Naive thymus-derived CD8-positive, alpha-beta T cell (primary cell): ENCODE results near the gene MACROD2. TPM values are rescaled to one million over a fixed set of nuclear protein-coding genes. Genes with fewer than 3 reads are reported as not detected.

ENCODE experiments used
- ATAC-seq, 2 donors: fragments of 150-1000 bp; cut with Tn5 transposase in 1 of 2; sonication (Bioruptor Pico), chemical (Tn5 transposase) in 1 of 2; 1 replicate in 1 of 2; 2 replicates in 1 of 2; pipeline ENCODE4 v1.10.0; 2021; ENCODE audit warnings: mild to moderate bottlenecking in 2 of 2, moderate library complexity in 2 of 2
- POLR2A ChIA-PET: fragments of 350-600 bp; sonication (Branson Sonifier 250); formaldehyde crosslinking; loops from one replicate; lab custom pipeline; 2021; ENCODE audit warnings: antibody characterized with exemption; lab: Charles Lee
- DNase-seq, 10 donors: peaks; one replicate each; pipeline versions ENCODE4 v3.0.0 to v3.0.0-alpha.2; 2020 to 2022
- H3K27ac Mint-ChIP-seq, 10 donors: one replicate each; pipeline ENCODE4 v1.8.0; 2020 to 2022; ENCODE audit warnings: mild to moderate bottlenecking in 10 of 10, mixed read lengths in 10 of 10, moderate library complexity in 4 of 10, inconsistent platforms in 1 of 10
- H3K27me3 Mint-ChIP-seq, 5 donors: one replicate each; pipeline ENCODE4 v1.8.0; 2021 to 2022; ENCODE audit warnings: mixed read lengths in 5 of 5
- H3K36me3 Mint-ChIP-seq, 3 donors: one replicate each; pipeline ENCODE4 v1.8.0; 2020 to 2022; ENCODE audit warnings: mixed read lengths in 3 of 3, mild to moderate bottlenecking in 2 of 3, inconsistent platforms in 1 of 3
- H3K4me1 Mint-ChIP-seq, 4 donors: one replicate each; pipeline ENCODE4 v1.8.0; 2021 to 2022; ENCODE audit warnings: mixed read lengths in 4 of 4
- H3K4me3 Mint-ChIP-seq, 10 donors: one replicate each; pipeline ENCODE4 v1.8.0; 2020 to 2022; ENCODE audit warnings: mild to moderate bottlenecking in 10 of 10, mixed read lengths in 10 of 10, moderate library complexity in 6 of 10, inconsistent platforms in 1 of 10
- H3K9me3 Mint-ChIP-seq, 9 donors: one replicate each; pipeline ENCODE4 v1.8.0; 2020 to 2022; ENCODE audit warnings: mixed read lengths in 9 of 9, mild to moderate bottlenecking in 3 of 9, inconsistent platforms in 1 of 9, moderate library complexity in 1 of 9
- polyA plus RNA-seq, 3 donors: library from polyadenylated mRNA; unstranded; fragments of 300-500 nt; fragmentation: Illumina TruSeq; gene quantifications; one replicate each; pipeline ENCODE4 v1.2.3, GENCODE V29; 2021
- total RNA-seq, 8 experiments: library from RNA in 2 of 8; stranded (reverse) in 2 of 8; gene quantifications; one replicate each; pipeline ENCODE4 v1.2.3 and lab custom pipeline; 2021 to 2026

Gene MACROD2
- total and polyA plus RNA-seq, 5 experiments from 2014 or later, result 0.18 to 1.1 (median 0.60) TPM; not detected in 2

DNA sequence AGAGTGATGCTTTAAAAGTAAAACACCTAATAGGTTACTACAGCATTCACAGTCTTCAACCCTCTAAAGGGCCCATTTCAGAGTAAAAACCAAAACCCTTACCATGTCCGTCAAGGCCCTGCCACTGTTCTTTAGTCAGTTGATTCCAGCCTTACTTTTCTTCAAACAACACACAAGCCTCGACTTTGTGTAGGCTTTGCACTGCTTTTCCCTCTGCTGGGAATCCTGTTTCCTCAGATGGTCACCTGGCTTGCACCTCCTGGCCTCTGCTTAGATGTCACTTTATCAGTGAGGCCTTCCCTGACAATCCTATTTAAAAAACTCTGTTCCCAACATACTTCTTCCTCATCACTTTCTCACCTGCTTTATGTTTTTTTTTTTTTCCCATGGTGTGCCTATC lies 419.2 kb downstream of the MACROD2 start:
- H3K27ac Mint-ChIP-seq, result no peak overlapping the region
- DNase-seq, result no peak
- POLR2A ChIA-PET, result no interaction called here

DNA sequence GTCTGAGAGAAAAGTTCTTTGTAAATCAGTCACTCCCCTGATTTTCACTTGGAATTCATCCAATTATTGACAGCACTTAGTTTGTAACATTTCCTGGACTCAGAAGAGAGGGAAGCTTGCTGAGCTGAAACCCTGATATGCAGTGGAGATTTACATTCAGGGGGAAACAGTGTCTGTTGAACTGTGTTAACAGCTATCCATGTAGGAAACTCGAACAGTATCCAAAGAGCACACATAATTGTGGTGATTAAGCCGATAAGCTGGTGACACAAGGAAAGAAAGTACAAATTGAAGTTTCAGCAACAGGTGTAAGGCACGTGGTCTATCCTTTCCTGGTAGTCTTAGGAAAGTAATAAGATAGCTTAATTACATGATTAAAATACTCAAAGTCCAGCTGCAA lies 420.2 kb downstream of the MACROD2 start:
- H3K9me3 Mint-ChIP-seq, result peaks cover 0 to 12% (median 4%) of the 10 kb centered on the region in 9 donors
- no peaks in the 10 kb centered on the region for H3K27me3 Mint-ChIP-seq
- POLR2A ChIA-PET, result no interaction called here
- ATAC-seq, result no peak
- H3K36me3 Mint-ChIP-seq, result peaks cover 0 to 5% (median 0%) of the 10 kb centered on the region in 3 donors
- DNase-seq, result no peak
- no peaks in the 10 kb centered on the region for H3K4me1 Mint-ChIP-seq
- no peak overlapping the region for H3K4me3 Mint-ChIP-seq
- H3K27ac Mint-ChIP-seq, result no peak overlapping the region

More for the DNA sequence above, 419.2 kb downstream of the MACROD2 start:
- H3K4me1 Mint-ChIP-seq, result no peaks in the 10 kb centered on the region
- no peak overlapping the region for H3K4me3 Mint-ChIP-seq
- no peak for ATAC-seq
- H3K9me3 Mint-ChIP-seq, result peaks cover 0 to 12% (median 4%) of the 10 kb centered on the region in 9 donors
- H3K27me3 Mint-ChIP-seq, result no peaks in the 10 kb centered on the region
- peaks cover 0 to 5% (median 0%) of the 10 kb centered on the region in 3 donors for H3K36me3 Mint-ChIP-seq

DNA sequence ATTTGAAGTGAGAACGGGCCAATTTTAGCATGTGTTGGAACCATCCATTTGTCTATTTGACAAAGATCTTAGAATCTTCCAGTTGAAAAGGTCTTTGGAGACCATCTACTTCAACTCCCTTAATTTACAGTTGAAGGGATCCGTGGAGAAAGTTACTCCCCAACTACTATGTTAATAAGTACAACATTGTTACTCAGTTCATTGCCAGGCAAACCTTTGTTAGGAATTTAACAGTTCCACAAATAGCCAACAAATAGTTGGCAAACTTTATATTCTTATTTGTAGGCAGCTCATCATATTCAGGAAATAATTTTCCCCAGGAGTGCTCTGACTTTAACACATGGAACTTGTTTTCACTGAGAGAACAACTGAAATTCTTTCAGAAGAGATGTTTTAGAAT lies 423.1 kb downstream of the MACROD2 start:
- no peaks in the 10 kb centered on the region for H3K27me3 Mint-ChIP-seq
- H3K9me3 Mint-ChIP-seq, result peaks cover 0 to 12% (median 2%) of the 10 kb centered on the region in 9 donors
- no peaks in the 10 kb centered on the region for H3K4me1 Mint-ChIP-seq
- no peaks in the 10 kb centered on the region for H3K36me3 Mint-ChIP-seq
- POLR2A ChIA-PET, result no interaction called here
- DNase-seq (no peak), ATAC-seq (no peak)
- H3K4me3 Mint-ChIP-seq, result no peak overlapping the region
- no peak overlapping the region for H3K27ac Mint-ChIP-seq

DNA sequence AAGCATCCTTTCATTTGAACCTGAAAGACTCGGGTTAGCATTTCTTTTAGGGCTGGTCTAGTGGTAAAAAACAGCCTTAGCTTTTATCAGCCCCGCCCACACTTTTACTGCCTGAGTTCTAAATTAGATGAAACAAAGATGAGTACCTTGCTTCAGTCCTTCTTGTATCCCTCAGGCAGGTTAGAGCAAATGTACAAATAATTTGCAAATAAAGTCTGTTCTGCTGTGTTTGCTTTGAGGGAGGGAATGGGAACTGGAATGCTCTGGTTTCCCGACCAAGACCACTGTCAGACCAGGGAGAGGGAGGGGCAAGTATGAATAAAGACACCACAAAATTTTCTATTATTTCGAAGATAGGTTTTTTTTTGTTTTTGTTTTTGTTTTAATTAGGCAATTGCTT lies 427.6 kb downstream of the MACROD2 start:
- POLR2A ChIA-PET, result no interaction called here
- Mint-ChIP-seq H3K27ac (no peak overlapping the region), H3K9me3 (peaks cover 0 to 20% (median 5%) of the 10 kb centered on the region in 9 donors), H3K4me3 (no peak overlapping the region), H3K4me1 (no peaks in the 10 kb centered on the region), H3K36me3 (no peaks in the 10 kb centered on the region), H3K27me3 (no peaks in the 10 kb centered on the region)
- no peak for DNase-seq
- no peak for ATAC-seq

DNA sequence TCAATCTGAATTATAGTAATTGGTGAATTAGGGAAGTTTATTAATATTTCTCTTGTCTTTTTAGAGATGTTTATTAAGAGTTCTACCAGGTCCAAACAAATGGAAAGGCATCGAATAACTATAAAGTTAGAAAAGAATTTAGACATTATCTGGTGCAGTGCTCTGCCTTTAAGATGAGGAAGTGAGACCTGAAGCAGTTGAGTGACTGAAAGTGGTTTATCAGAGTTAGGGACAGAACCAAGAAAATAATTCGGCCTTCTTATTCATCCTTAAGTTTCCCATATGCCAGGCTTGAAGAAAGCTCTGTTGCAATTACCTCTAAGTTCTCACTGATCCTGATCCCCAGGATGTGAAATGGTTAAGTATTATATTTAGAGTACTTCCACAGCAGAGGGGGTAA lies 436.3 kb downstream of the MACROD2 start:
- DNase-seq (no peak), ATAC-seq (no peak)
- POLR2A ChIA-PET, result no interaction called here
- Mint-ChIP-seq H3K36me3 (no peaks in the 10 kb centered on the region), H3K27me3 (no peaks in the 10 kb centered on the region), H3K27ac (no peak overlapping the region), H3K4me1 (no peaks in the 10 kb centered on the region), H3K9me3 (peaks cover 0 to 27% (median 6%) of the 10 kb centered on the region in 9 donors), H3K4me3 (no peak overlapping the region)

DNA sequence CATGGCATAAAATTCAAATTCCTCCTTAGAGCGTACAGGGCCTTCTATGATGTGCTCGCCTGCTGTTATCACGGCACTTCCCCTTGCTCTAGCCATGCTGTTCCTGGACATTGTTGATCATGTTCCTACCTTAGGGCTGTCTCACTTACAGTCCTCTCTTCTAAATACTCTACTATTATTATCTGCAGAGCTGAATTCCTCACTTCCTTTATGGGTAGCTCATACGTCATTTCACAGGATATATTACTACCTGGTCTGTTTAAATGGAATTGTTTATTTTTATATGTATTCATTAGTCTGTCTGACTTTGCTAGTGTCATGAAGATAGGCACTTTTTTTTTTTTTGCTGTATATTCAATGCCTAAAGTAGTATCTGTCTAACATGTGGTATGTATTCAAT lies 436.8 kb downstream of the MACROD2 start:
- no peak overlapping the region for H3K4me3 Mint-ChIP-seq
- DNase-seq (no peak), ATAC-seq (no peak)
- no peaks in the 10 kb centered on the region for H3K4me1 Mint-ChIP-seq
- H3K27ac Mint-ChIP-seq, result no peak overlapping the region
- H3K36me3 Mint-ChIP-seq, result no peaks in the 10 kb centered on the region
- POLR2A ChIA-PET, result no interaction called here
- peaks cover 0 to 24% (median 6%) of the 10 kb centered on the region in 9 donors for H3K9me3 Mint-ChIP-seq
- no peaks in the 10 kb centered on the region for H3K27me3 Mint-ChIP-seq

DNA sequence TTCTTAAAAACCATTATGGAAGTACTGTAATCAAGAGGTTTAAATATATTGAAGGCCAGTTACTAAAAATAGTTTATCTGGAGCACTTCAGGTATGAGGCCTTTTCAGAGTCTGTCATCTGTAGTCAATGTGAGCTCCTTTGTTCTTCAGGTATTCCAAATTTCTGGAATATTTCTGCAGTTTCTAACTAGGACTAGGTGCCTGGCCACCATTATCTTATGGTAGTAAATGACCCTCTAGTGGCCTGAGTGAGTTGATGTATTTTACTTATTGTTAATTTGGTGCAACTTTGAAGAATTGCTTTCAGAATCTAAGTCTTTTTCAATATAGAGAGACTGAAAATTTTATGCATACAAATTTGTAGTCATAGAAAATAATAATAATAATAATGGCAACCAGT lies 437.3 kb downstream of the MACROD2 start:
- ATAC-seq, result no peak
- POLR2A ChIA-PET, result no interaction called here
- no peak for DNase-seq
- no peaks in the 10 kb centered on the region for H3K27me3 Mint-ChIP-seq
- no peak overlapping the region for H3K27ac Mint-ChIP-seq
- no peaks in the 10 kb centered on the region for H3K36me3 Mint-ChIP-seq
- H3K4me3 Mint-ChIP-seq, result no peak overlapping the region
- H3K4me1 Mint-ChIP-seq, result no peaks in the 10 kb centered on the region
- peaks cover 0 to 20% (median 6%) of the 10 kb centered on the region in 9 donors for H3K9me3 Mint-ChIP-seq

DNA sequence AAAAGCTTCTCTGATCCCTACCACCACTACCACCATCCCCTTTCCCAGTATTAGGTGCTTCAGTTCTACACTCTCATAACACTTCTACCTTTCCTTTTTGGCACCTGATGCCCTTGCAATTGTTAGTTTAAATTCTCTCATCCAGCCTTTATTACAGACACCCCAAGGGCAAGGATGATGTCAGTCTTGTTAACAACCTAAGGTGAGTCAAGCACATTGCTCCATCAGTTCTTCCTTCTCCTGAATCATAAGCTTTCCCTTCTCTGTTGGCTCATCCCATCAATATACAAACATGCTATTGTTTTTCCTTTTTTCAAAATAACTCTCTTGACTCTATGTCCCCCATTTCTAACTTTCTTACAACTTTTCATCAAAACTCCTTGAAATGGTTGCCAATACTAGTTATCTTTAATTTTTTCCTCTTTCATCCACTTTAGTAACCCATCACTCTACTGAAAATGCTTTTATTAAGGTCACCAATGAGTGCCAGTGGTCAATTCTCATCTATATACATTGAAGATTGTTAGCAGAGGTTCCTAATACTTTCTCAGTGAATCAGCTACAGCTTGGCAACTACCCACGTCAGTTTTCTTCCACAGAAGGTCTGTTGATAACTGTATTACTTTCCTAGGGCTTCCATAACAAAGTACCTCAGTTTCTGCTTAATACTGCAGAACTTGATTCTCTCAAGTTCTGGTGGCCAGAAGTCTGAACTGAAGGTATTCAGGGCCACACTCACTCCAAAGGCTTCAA lies 439.2 kb downstream of the MACROD2 start:
- Mint-ChIP-seq H3K9me3 (peaks cover 2 to 19% (median 8%) of the 10 kb centered on the region in 9 donors), H3K27me3 (no peaks in the 10 kb centered on the region), H3K36me3 (no peaks in the 10 kb centered on the region), H3K4me3 (no peak overlapping the region), H3K4me1 (no peaks in the 10 kb centered on the region), H3K27ac (no peak overlapping the region)
- POLR2A ChIA-PET, result no interaction called here
- ATAC-seq (no peak), DNase-seq (no peak)

DNA sequence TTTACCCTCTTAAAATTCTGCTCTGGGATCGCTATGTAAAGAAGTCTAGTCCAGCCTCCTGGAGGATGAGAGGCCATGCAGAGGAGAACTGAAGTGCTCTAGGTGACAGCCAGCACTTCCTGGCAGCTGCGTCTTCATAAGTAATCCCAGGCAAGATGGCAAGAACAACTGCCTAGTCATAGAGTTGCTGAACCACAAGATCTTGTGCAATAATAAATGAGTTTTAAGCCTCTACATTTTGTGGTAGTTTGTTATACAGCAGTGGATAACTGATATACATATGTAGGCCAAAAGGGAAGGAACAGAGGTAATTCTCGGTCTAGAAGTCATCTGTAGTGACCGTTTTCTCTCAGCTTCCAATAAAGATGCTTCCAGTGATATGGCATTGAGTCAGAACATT lies 445.9 kb downstream of the MACROD2 start:
- Mint-ChIP-seq H3K36me3 (no peaks in the 10 kb centered on the region), H3K9me3 (peaks cover 3 to 33% (median 7%) of the 10 kb centered on the region in 9 donors), H3K4me3 (no peak overlapping the region), H3K27ac (no peak overlapping the region), H3K4me1 (no peaks in the 10 kb centered on the region), H3K27me3 (no peaks in the 10 kb centered on the region)
- ATAC-seq (no peak), DNase-seq (no peak)
- POLR2A ChIA-PET, result no interaction called here

DNA sequence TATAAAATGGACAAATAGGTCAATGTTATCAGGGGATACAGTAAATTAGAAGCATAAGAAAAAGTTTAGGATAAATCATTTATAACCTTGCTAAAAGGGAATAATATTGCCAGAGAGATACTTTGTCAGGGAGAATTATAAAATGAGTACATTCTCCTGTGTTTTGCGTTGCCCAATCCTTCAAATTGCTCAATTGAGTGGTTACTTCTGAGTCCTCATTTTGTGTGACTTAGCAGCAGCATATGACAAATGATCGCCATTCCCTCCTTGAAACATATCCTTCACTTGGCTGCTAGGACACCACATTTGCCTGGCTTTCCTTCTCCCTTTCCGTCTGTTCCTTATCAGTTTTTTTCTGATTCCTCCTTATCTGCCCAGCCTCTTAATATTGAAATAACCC lies 448.8 kb downstream of the MACROD2 start:
- H3K4me3 Mint-ChIP-seq, result no peak overlapping the region
- H3K27ac Mint-ChIP-seq, result no peak overlapping the region
- no peak for ATAC-seq
- no peaks in the 10 kb centered on the region for H3K36me3 Mint-ChIP-seq
- H3K27me3 Mint-ChIP-seq, result no peaks in the 10 kb centered on the region
- peaks cover 0 to 21% (median 6%) of the 10 kb centered on the region in 9 donors for H3K9me3 Mint-ChIP-seq
- DNase-seq, result no peak
- POLR2A ChIA-PET, result no interaction called here
- peaks cover 0 to 1% (median 0%) of the 10 kb centered on the region in 4 donors for H3K4me1 Mint-ChIP-seq

DNA sequence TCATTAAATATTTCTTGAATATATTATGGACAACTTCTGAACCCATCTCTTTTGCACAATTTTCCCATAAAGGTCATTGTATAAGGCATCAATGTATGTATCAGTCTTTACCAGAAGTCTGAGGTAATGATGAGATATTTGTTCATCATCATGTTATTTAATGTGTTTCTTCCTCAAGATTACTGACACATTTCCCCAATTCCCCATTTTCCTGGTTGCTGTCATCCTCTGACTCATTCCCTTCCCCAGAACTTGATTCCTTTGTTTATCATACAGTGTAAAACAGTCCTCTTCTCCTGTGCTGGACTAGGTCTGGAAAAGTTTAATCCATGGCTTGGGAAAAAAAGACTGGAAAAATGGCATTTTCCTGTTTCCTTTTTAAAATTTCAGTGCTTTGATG lies 450.0 kb downstream of the MACROD2 start:
- peaks cover 0 to 1% (median 0%) of the 10 kb centered on the region in 4 donors for H3K4me1 Mint-ChIP-seq
- POLR2A ChIA-PET, result no interaction called here
- ATAC-seq, result no peak
- peaks cover 0 to 20% (median 7%) of the 10 kb centered on the region in 9 donors for H3K9me3 Mint-ChIP-seq
- no peaks in the 10 kb centered on the region for H3K36me3 Mint-ChIP-seq
- DNase-seq, result no peak
- H3K27me3 Mint-ChIP-seq, result no peaks in the 10 kb centered on the region
- no peak overlapping the region for H3K27ac Mint-ChIP-seq
- H3K4me3 Mint-ChIP-seq, result no peak overlapping the region

DNA sequence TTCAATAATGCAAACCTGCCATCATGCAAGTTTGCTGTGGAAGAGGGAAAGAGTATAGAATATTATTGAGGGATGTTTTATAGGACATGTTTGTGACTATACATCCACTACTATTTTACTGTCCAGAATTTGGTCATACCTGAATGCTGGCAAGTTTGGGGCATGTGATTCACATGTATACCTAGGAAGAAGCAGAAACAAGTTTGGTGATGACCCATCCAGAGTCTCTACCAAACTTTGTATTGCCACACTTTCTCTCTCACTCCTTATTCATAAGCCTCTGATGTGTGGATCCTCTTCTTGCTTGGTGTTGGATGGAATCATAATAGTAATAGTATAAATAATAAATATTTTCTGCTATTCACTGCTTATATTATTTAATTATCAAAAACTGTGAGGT lies 450.6 kb downstream of the MACROD2 start:
- DNase-seq (no peak), ATAC-seq (no peak)
- peaks cover 0 to 4% (median 0%) of the 10 kb centered on the region in 3 donors for H3K36me3 Mint-ChIP-seq
- POLR2A ChIA-PET, result no interaction called here
- H3K27ac Mint-ChIP-seq, result no peak overlapping the region
- H3K9me3 Mint-ChIP-seq, result peaks cover 0 to 26% (median 8%) of the 10 kb centered on the region in 9 donors
- H3K4me1 Mint-ChIP-seq, result peaks cover 0 to 1% (median 0%) of the 10 kb centered on the region in 4 donors
- no peak overlapping the region for H3K4me3 Mint-ChIP-seq
- no peaks in the 10 kb centered on the region for H3K27me3 Mint-ChIP-seq

DNA sequence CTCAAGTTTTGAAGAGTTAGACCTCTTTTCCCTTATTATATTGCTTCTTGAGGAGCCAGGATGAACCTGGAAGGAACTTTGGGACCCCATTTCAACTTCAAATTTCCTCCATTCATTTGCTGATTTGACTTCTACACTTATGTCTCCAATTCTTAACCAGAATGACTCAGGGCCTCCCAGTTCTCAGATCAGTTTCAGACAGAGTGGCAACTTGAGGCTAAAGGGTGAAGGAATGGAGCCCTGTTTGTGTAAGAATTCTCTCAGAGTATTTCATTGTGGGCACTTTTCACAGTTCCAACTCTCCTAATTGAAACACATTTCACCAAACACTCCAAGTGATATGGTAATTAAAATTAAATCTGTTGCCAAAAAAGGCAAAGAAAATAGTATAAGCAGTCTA lies 451.1 kb downstream of the MACROD2 start:
- H3K27me3 Mint-ChIP-seq, result no peaks in the 10 kb centered on the region
- peaks cover 0 to 1% (median 0%) of the 10 kb centered on the region in 4 donors for H3K4me1 Mint-ChIP-seq
- H3K36me3 Mint-ChIP-seq, result peaks cover 0 to 4% (median 0%) of the 10 kb centered on the region in 3 donors
- POLR2A ChIA-PET, result no interaction called here
- H3K4me3 Mint-ChIP-seq, result no peak overlapping the region
- peaks cover 0 to 32% (median 9%) of the 10 kb centered on the region in 9 donors for H3K9me3 Mint-ChIP-seq
- DNase-seq (no peak), ATAC-seq (no peak)
- no peak overlapping the region for H3K27ac Mint-ChIP-seq

DNA sequence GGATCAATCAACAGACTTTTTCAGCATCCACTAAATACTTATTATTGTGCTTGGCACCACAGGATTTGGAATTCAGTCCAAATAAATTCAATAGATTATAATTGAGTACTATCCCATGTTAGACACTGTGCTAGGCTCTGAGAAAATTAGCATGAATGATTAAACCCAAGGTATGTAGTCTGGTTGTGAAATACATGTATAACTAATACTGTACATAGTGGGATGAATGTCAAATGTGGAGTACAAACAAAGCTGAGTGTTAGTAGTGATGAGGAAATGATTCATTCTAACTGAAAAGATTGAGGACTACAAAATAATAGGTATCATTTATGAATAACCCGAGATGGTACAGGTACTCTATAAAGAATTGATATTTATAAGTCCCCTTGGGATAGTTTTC lies 454.0 kb downstream of the MACROD2 start:
- Mint-ChIP-seq H3K36me3 (peaks cover 0 to 4% (median 0%) of the 10 kb centered on the region in 3 donors), H3K4me1 (peaks cover 0 to 1% (median 0%) of the 10 kb centered on the region in 4 donors), H3K27me3 (no peaks in the 10 kb centered on the region), H3K9me3 (peaks cover 0 to 37% (median 8%) of the 10 kb centered on the region in 9 donors), H3K4me3 (no peak overlapping the region), H3K27ac (no peak overlapping the region)
- ATAC-seq (no peak), DNase-seq (no peak)
- POLR2A ChIA-PET, result no interaction called here
